HEK293 (cell line): ENCODE results near the gene FBXW11.

Experiments used
- KLF8 ChIP-seq: fragments of 450-650 bp; formaldehyde crosslinking; IDR thresholded peaks from 2 replicates; pipeline ENCODE4 v1.5.1; 2016; ENCODE audit warnings: missing biosample characterization, missing genetic modification characterization
- ZNF585B ChIP-seq: fragments of 450-650 bp; formaldehyde crosslinking; IDR thresholded peaks from 2 replicates; pipeline ENCODE4 v1.5.1; 2016; ENCODE audit warnings: missing biosample characterization, missing genetic modification characterization

DNA sequence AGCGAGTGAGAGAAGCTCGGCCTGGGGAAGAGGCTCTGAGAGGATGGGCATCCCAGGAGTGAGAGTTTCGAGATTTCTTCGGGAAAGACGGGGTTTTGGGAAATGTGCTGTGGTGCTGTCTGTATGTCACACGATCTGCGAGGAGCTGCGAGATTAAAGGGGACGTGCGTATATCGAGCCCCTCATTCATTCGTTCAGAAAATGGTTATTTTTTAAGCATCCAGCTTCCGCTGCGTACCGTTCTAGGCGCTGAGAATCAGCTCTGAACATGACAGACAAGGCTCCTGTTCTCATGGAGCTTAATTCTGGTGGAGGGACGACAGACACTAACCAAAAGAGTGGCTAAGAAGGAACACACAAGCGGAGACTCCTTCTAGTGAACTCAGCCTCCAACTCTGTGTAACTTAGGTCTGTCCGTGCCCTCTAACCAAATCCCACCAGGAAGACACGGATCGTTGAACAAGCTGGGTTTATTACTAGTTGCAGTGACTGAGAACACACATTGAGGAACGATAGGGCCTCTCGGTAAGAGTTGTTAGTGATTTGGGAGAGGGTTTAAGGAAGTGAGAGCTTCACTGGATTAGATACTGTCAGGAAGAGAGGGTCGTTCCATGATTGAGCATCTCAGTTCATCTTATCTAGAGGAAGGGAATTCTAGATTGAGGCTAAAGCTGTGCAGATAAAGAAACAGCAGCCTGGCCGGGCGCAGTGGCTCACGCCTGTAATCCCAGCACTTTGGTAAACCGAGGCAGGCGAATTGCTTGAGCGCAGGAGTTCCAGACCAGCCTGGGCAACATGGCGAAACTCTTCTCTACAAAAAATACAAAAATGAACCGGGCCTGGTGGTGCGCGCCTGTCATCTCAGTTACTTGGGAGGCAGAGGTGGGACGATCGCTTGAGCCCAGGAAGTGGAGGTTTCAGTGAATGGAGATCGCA, 1.0 kb upstream of the FBXW11 start:
- no peak for TF ChIP-seq ZNF585B (tag by site-specific recombination)
- TF ChIP-seq KLF8: no peak
